GM12878 (cell line): ENCODE measurements around the gene LMO7.

Experiments
- BCL11A ChIP-seq: IDR thresholded peaks from 2 replicates; pipeline ENCODE4 v1.6.1; 2011; ENCODE audit warnings: low read depth, low read length
- FOXM1 ChIP-seq: IDR thresholded peaks from 2 replicates; pipeline ENCODE4 v1.6.1; 2012; ENCODE audit warnings: low read depth, mild to moderate bottlenecking, inconsistent platforms, low read length, moderate library complexity
- POLR2AphosphoS5 ChIP-seq: IDR thresholded peaks from 2 replicates; pipeline ENCODE4 v1.6.1; 2011; ENCODE audit warnings: mild to moderate bottlenecking, low read length, inconsistent platforms
- SMAD5 ChIP-seq: IDR thresholded peaks from 2 replicates; pipeline ENCODE4 v1.6.1; 2016; ENCODE audit warnings: antibody characterized with exemption, low read depth
- SUZ12 ChIP-seq: fragments of 200-600 bp; sonication (generic); IDR thresholded peaks from one replicate; pipeline ENCODE4 v1.6.1; 2018; ENCODE audit warnings: antibody characterized with exemption, mild to moderate bottlenecking; ENCODE audit not compliant: unreplicated experiment
- TAF1 ChIP-seq: IDR thresholded peaks from 2 replicates; pipeline ENCODE4 v1.6.1; 2011; ENCODE audit warnings: mild to moderate bottlenecking, low read depth, low read length, borderline replicate concordance
- TF ChIP-seq, protein P1 (sequence below), 3 experiments: IDR thresholded peaks in 2 of 3; conservative IDR thresholded peaks in 1 of 3; 2 replicates each; pipeline ENCODE4 v1.5.1; 2011; ENCODE audit warnings: low read depth in 3 of 3, low read length in 3 of 3, mild to moderate bottlenecking in 3 of 3, control low read depth in 2 of 3, moderate library complexity in 2 of 3, inconsistent platforms in 1 of 3, mixed read lengths in 1 of 3; ENCODE audit not compliant: control insufficient read depth in 2 of 3, insufficient read depth in 1 of 3; ENCODE audit errors: extremely low read depth in 1 of 3

DNA sequence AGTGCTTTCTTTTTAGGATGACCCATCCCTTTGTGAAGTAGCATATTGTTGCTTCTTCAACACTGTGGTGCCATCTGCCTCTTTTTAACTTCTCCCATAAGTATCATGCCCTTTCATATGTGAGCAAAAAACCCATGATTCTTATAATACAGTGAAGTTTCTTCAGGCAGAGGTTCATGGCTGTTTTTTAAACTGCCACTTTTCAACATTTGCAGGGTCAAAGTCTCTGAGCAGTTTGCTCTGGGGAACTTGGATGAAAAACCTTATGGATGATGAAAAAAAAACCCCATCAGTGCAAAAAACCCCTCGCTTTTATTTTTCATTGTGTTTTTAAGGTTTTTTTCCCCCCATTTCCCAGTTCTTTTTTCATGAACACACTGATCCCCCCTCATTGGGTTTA lies 158.5 kb downstream of the LMO7 start:
- TF ChIP-seq FOXM1 (no peak), SUZ12 (no peak), TAF1 (no peak), SMAD5 (no peak), POLR2AphosphoS5 (no peak), BCL11A (no peak)
- TF ChIP-seq, protein P1, sequence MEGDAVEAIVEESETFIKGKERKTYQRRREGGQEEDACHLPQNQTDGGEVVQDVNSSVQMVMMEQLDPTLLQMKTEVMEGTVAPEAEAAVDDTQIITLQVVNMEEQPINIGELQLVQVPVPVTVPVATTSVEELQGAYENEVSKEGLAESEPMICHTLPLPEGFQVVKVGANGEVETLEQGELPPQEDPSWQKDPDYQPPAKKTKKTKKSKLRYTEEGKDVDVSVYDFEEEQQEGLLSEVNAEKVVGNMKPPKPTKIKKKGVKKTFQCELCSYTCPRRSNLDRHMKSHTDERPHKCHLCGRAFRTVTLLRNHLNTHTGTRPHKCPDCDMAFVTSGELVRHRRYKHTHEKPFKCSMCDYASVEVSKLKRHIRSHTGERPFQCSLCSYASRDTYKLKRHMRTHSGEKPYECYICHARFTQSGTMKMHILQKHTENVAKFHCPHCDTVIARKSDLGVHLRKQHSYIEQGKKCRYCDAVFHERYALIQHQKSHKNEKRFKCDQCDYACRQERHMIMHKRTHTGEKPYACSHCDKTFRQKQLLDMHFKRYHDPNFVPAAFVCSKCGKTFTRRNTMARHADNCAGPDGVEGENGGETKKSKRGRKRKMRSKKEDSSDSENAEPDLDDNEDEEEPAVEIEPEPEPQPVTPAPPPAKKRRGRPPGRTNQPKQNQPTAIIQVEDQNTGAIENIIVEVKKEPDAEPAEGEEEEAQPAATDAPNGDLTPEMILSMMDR (IDR thresholded peaks at IDR 0.05 in 2 of 3, conservative IDR thresholded peaks at IDR 0.05 in 1 of 3; ENCODE audit: control insufficient read depth in 2 of 3, extremely low read depth in 1 of 3, insufficient read depth in 1 of 3, low read depth in 3 of 3, low read length in 3 of 3): no peak
